Testis (tissue), 2 donors: ENCODE results near the gene VSX1.

ENCODE experiments used
- POLR2A ChIP-seq: fragments of 450-650 bp; IDR thresholded peaks from one replicate; pipeline ENCODE4 v1.6.1; 2017; ENCODE audit warnings: antibody characterized with exemption, mild to moderate bottlenecking, moderate library complexity
- TF ChIP-seq, protein P1 (sequence below), 3 experiments: fragments of 450-650 bp in 2 of 3; fragments of 200-600 bp in 1 of 3; sonication (generic) in 1 of 3; IDR thresholded peaks; one replicate each; pipeline ENCODE4 v1.5.1; 2016 to 2019; ENCODE audit warnings: antibody characterized with exemption in 3 of 3, mild to moderate bottlenecking in 2 of 3, moderate library complexity in 1 of 3

DNA sequence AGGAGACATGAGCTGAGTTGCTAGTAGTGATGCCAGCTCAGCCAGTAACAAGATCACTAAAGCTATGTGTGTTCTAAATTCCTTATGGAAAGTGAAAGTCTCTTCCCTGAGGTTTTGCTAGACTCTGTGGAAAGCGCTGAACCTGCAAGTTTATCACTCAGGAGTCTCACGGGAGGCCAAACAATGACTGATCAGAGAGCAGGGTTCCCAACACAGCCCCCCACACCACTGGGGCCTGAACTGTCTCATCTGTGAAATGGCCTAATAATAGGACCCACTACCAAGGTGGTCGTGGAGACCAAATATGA is 43.9 kb downstream of the VSX1 start:
- TF ChIP-seq POLR2A: no peak
- TF ChIP-seq, protein P1, sequence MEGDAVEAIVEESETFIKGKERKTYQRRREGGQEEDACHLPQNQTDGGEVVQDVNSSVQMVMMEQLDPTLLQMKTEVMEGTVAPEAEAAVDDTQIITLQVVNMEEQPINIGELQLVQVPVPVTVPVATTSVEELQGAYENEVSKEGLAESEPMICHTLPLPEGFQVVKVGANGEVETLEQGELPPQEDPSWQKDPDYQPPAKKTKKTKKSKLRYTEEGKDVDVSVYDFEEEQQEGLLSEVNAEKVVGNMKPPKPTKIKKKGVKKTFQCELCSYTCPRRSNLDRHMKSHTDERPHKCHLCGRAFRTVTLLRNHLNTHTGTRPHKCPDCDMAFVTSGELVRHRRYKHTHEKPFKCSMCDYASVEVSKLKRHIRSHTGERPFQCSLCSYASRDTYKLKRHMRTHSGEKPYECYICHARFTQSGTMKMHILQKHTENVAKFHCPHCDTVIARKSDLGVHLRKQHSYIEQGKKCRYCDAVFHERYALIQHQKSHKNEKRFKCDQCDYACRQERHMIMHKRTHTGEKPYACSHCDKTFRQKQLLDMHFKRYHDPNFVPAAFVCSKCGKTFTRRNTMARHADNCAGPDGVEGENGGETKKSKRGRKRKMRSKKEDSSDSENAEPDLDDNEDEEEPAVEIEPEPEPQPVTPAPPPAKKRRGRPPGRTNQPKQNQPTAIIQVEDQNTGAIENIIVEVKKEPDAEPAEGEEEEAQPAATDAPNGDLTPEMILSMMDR (IDR thresholded peaks at IDR 0.05): no peak
